PFSK-1 (cell line): ENCODE data around the gene AK8.

Experiments used
- FOXP2 ChIP-seq: optimal IDR thresholded peaks from 2 replicates; pipeline ENCODE3; 2011; ENCODE audit warnings: borderline replicate concordance, control low read depth, inconsistent platforms; ENCODE audit not compliant: insufficient read depth; ENCODE audit errors: extremely low read length, extremely low read depth
- POLR2AphosphoS5 ChIP-seq: IDR thresholded peaks from 2 replicates; pipeline ENCODE4 v1.6.1; 2012; ENCODE audit warnings: low read depth, mild to moderate bottlenecking, control low read depth, low read length, moderate library complexity
- SIN3A ChIP-seq: IDR thresholded peaks from 2 replicates; pipeline ENCODE4 v1.6.1; 2012; ENCODE audit warnings: mild to moderate bottlenecking, low read length, moderate library complexity, borderline replicate concordance; ENCODE audit not compliant: insufficient read depth
- TAF1 ChIP-seq: IDR thresholded peaks from 2 replicates; pipeline ENCODE4 v1.6.1; 2012; ENCODE audit warnings: low read length, control low read depth, borderline replicate concordance; ENCODE audit not compliant: insufficient read depth
- TF ChIP-seq, protein P1 (sequence below), 2 experiments: IDR thresholded peaks; 2 replicates each; pipeline versions ENCODE4 v1.6.1 to v1.8.0; 2011 to 2012; ENCODE audit warnings: low read depth in 2 of 2, low read length in 2 of 2, control low read depth in 1 of 2, inconsistent platforms in 1 of 2, mild to moderate bottlenecking in 1 of 2, moderate library complexity in 1 of 2; ENCODE audit not compliant: insufficient read depth in 1 of 2

Gene AK8

DNA sequence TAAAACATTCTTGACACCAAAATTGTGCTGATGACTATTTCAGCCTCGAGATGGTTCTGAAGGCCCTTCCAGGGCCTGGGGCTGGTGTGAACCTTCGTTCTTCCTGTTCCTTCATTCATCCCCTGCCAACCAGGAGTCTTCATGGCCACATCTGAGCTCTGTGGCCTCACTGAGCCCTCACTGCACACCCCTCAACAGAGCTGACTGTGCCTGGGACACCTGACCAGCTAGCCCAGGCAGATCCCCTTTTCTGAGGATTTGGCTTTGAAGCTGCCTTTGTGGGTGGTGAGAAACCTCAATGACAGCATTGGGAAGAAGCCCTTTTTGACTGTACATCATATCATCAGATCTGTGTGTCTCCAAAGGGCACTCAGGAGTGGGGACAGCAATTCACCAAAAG is 13.8 kb downstream of the AK8 start:
- no peak for TF ChIP-seq SIN3A
- TF ChIP-seq, protein P1, sequence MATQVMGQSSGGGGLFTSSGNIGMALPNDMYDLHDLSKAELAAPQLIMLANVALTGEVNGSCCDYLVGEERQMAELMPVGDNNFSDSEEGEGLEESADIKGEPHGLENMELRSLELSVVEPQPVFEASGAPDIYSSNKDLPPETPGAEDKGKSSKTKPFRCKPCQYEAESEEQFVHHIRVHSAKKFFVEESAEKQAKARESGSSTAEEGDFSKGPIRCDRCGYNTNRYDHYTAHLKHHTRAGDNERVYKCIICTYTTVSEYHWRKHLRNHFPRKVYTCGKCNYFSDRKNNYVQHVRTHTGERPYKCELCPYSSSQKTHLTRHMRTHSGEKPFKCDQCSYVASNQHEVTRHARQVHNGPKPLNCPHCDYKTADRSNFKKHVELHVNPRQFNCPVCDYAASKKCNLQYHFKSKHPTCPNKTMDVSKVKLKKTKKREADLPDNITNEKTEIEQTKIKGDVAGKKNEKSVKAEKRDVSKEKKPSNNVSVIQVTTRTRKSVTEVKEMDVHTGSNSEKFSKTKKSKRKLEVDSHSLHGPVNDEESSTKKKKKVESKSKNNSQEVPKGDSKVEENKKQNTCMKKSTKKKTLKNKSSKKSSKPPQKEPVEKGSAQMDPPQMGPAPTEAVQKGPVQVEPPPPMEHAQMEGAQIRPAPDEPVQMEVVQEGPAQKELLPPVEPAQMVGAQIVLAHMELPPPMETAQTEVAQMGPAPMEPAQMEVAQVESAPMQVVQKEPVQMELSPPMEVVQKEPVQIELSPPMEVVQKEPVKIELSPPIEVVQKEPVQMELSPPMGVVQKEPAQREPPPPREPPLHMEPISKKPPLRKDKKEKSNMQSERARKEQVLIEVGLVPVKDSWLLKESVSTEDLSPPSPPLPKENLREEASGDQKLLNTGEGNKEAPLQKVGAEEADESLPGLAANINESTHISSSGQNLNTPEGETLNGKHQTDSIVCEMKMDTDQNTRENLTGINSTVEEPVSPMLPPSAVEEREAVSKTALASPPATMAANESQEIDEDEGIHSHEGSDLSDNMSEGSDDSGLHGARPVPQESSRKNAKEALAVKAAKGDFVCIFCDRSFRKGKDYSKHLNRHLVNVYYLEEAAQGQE (IDR thresholded peaks at IDR 0.05; ENCODE audit: insufficient read depth in 1 of 2, low read depth in 2 of 2, low read length in 2 of 2), result no peak
- TF ChIP-seq POLR2AphosphoS5, result no peak
- no peak for TF ChIP-seq FOXP2
- no peak for TF ChIP-seq TAF1

DNA sequence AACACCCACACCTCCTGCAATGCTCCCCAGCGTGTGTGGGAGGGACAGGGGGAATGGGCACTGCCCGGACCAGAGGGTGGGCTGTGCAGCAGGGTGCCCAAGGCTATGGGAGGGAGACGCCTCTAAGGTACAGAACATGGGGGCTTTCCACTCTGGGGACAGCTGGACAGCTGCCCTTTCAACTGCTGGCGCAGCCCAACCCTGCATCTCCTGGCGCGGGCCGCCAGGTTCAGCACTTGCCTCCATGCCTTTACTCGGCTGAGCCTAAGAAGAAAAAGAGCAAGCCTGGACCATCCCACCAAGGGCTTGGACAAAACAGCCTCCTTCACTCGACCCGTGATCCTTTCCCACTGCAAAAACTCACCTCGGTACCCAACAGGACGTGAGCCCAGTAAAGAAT is 15.0 kb downstream of the AK8 start:
- TF ChIP-seq FOXP2 (no peak), SIN3A (no peak), TAF1 (no peak), POLR2AphosphoS5 (no peak)
- TF ChIP-seq, protein P1 (IDR thresholded peaks at IDR 0.05; ENCODE audit: insufficient read depth in 1 of 2, low read depth in 2 of 2, low read length in 2 of 2), result no peak

DNA sequence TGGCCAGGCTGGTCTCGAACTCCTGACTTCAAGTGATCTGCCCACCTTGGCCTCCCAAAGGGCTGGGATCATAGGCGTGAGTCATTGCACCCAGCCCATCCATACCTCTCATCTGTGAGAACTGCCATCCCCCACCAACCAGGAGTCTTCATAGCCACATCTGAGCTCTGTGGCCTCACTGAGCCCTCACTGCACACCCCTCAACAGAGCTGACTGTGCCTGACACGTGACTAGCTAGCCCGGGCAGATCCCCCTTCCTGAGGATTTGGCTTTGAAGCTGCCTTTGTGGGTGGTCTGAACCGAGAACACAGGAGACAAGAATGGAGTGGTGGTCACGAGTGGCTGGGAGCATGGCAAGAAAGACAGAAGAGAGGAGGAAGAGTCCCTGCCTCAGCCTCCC is 15.6 kb downstream of the AK8 start:
- no peak for TF ChIP-seq FOXP2
- TF ChIP-seq TAF1, result no peak
- TF ChIP-seq, protein P1 (IDR thresholded peaks at IDR 0.05; ENCODE audit: insufficient read depth in 1 of 2, low read depth in 2 of 2, low read length in 2 of 2), result no peak
- no peak for TF ChIP-seq SIN3A
- no peak for TF ChIP-seq POLR2AphosphoS5

GRCh38 chr9:132861666-132862065 is 16.4 kb downstream of the AK8 start:
- TF ChIP-seq TAF1 (no peak), SIN3A (no peak), FOXP2 (no peak), POLR2AphosphoS5 (no peak)
- TF ChIP-seq, protein P1 (IDR thresholded peaks at IDR 0.05; ENCODE audit: insufficient read depth in 1 of 2, low read depth in 2 of 2, low read length in 2 of 2), result no peak

GRCh38 chr9:132858751-132859150 is 19.3 kb downstream of the AK8 start:
- TF ChIP-seq FOXP2, result no peak
- no peak for TF ChIP-seq TAF1
- TF ChIP-seq SIN3A, result no peak
- TF ChIP-seq POLR2AphosphoS5, result no peak
- TF ChIP-seq, protein P1 (IDR thresholded peaks at IDR 0.05; ENCODE audit: insufficient read depth in 1 of 2, low read depth in 2 of 2, low read length in 2 of 2), result no peak
